ENCODE results near the gene TRIM62.

- TF ChIP-seq CTCF (conservative IDR thresholded peaks at IDR 0.05 in 1 of 2, IDR thresholded peaks at IDR 0.05 in 1 of 2; ENCODE audit: extremely low read depth in 1 of 2, insufficient read depth in 1 of 2, low read depth in 1 of 2, low read length in 2 of 2): no peak
- no peak for TF ChIP-seq EZH2 (IDR thresholded peaks at IDR 0.05; ENCODE audit: borderline replicate concordance, low read length)
Measured at GRCh38 chr1:33170351-33171274, 11.2 kb downstream of the TRIM62 start.
